ENCODE measurements around the gene SERPINA12.

DNA sequence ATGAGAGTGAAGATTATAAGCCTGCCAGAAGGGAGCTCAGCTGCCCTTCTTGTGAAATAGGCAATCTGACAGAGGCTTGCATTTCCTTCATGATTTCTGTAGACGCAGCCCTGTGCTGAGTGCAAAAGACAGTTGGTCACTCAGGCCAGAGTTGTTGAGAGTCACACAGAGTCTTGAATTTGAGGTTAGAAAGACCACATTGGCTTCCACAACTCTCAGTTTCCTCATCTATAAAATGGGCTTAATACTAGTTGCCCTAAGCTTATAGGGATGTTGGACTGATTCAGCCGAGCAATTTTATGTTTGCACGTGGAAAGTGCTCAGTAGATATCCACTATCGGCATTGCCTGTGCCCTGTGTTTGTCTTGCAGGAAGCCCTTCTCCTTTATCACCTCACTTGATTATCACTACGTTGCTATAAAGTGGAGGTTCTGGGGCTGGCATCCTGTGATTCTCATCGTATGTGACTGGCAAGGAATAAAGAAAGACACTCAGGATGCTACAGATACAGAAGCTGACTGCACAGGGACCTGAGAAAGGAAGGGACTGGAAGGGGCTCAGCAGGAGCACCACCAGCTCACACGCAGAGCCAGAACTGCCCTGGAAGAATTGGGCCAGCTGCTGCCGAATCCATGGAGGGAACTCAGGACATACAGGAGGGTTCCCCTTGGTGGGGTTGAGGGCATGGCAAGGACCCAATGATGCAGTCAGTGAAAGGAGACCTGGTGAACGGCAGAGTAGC, 32.1 kb upstream of the SERPINA12 start:
- no peak for TF ChIP-seq SUZ12 (IDR thresholded peaks at IDR 0.05; ENCODE audit: extremely low read depth, insufficient read depth, insufficient read length)
- TF ChIP-seq YY1 (IDR thresholded peaks at IDR 0.05; ENCODE audit: insufficient read depth, insufficient read length): no peak
- TF ChIP-seq ZNF274 (IDR thresholded peaks at IDR 0.05; ENCODE audit: low read depth, low read length): no peak
